IMR-90 (cell line): ENCODE data around the gene ZNF574. TPM values are rescaled to one million over a fixed set of nuclear protein-coding genes. Genes with fewer than 3 reads are reported as not detected.

ENCODE experiments used
- ATAC-seq: fragments of 200-7000 bp; cut with Tn5 transposase; 2 replicates; pipeline ENCODE4 v1.9.1; 2020; ENCODE audit warnings: low read depth, mild to moderate bottlenecking, moderate library complexity
- BruUV-seq: library from RNA; stranded (reverse); fragments of 400-500 nt; replicated peaks from 2 replicates; lab custom pipeline; 2021; lab: Mats Ljungman, UMichigan
- CTCF ChIA-PET: fragments of 300-600 bp; formaldehyde crosslinking; extraction: SDS; loops from one replicate; lab custom pipeline; 2021; ENCODE audit warnings: antibody characterized with exemption; lab: Yijun Ruan, JAX
- POLR2A ChIA-PET: fragments of 300-600 bp; sonication (Branson Sonifier 250); formaldehyde crosslinking; loops from one replicate; lab custom pipeline; 2022; ENCODE audit warnings: antibody characterized with exemption; ENCODE audit not compliant: unreplicated experiment; lab: Charles Lee
- DNase-seq: peaks from one replicate; pipeline ENCODE4 v3.0.0; 2013
- H2AFZ ChIP-seq: replicated peaks from 2 replicates; pipeline ENCODE3; 2013; ENCODE audit warnings: low read length, mild to moderate bottlenecking; ENCODE audit not compliant: poor library complexity
- H2AK5ac ChIP-seq: 2 replicates; pipeline ENCODE4 v1.6.1; 2013; ENCODE audit warnings: low read depth, low read length, inconsistent platforms
- H2AK9ac ChIP-seq: replicated peaks from 2 replicates; pipeline ENCODE3; 2013; ENCODE audit warnings: mild to moderate bottlenecking, low read depth, low read length, moderate library complexity; ENCODE audit not compliant: poor library complexity
- H2BK120ac ChIP-seq: 2 replicates; pipeline ENCODE4 v1.6.1; 2013; ENCODE audit warnings: low read depth, low read length, inconsistent platforms
- H2BK15ac ChIP-seq: 3 replicates; pipeline ENCODE4 v1.6.1; 2013; ENCODE audit warnings: low read depth, low read length, inconsistent platforms
- H2BK20ac ChIP-seq: 2 replicates; pipeline ENCODE4 v1.6.1; 2013; ENCODE audit warnings: low read depth, mild to moderate bottlenecking, inconsistent platforms, low read length, moderate library complexity
- H2BK5ac ChIP-seq: 2 replicates; pipeline ENCODE4 v1.6.1; 2013; ENCODE audit warnings: mild to moderate bottlenecking, low read depth, low read length, inconsistent platforms; ENCODE audit not compliant: poor library complexity, severe bottlenecking
- H3K14ac ChIP-seq: replicated peaks from 2 replicates; pipeline ENCODE4 v1.6.1; 2013; ENCODE audit warnings: low read depth, low read length, inconsistent platforms
- H3K18ac ChIP-seq: 2 replicates; pipeline ENCODE4 v1.6.1; 2013; ENCODE audit warnings: low read depth, low read length, control low read depth
- H3K23ac ChIP-seq: 2 replicates; pipeline ENCODE4 v1.6.1; 2013; ENCODE audit warnings: low read depth, low read length, inconsistent platforms
- H3K27ac ChIP-seq: 2 replicates; pipeline ENCODE4 v1.5.1; 2013; ENCODE audit warnings: mild to moderate bottlenecking, control low read depth, low read length; ENCODE audit not compliant: insufficient read depth
- H3K27me3 ChIP-seq: 2 replicates; pipeline ENCODE4 v1.6.1; 2013; ENCODE audit warnings: low read length; ENCODE audit not compliant: control insufficient read depth, insufficient read depth
- H3K36me3 ChIP-seq: 2 replicates; pipeline ENCODE4 v1.6.1; 2013; ENCODE audit warnings: low read length, mixed read lengths; ENCODE audit not compliant: control insufficient read depth, insufficient read depth
- H3K4ac ChIP-seq: 2 replicates; pipeline ENCODE4 v1.6.1; 2013; ENCODE audit warnings: low read depth, low read length, inconsistent platforms
- H3K4me1 ChIP-seq: 2 replicates; pipeline ENCODE4 v1.6.1; 2013; ENCODE audit warnings: low read length, mixed read lengths; ENCODE audit not compliant: control insufficient read depth, insufficient read depth
- H3K4me2 ChIP-seq: 2 replicates; pipeline ENCODE4 v1.6.1; 2013; ENCODE audit warnings: low read depth, mild to moderate bottlenecking, control low read depth, low read length, moderate library complexity
- H3K4me3 ChIP-seq: 2 replicates; pipeline ENCODE4 v1.5.1; 2013; ENCODE audit warnings: low read depth, mild to moderate bottlenecking, control low read depth, low read length, moderate library complexity; ENCODE audit not compliant: insufficient read depth
- H3K56ac ChIP-seq: 2 replicates; pipeline ENCODE4 v1.6.1; 2013; ENCODE audit warnings: low read length, inconsistent platforms; ENCODE audit not compliant: insufficient read depth; ENCODE audit errors: extremely low read depth
- H3K79me1 ChIP-seq, 2 experiments: 2 replicates each; pipeline ENCODE4 v1.6.1; 2013; ENCODE audit warnings: low read length in 2 of 2, inconsistent platforms in 1 of 2, low read depth in 1 of 2
- H3K9ac ChIP-seq: 2 replicates; pipeline ENCODE4 v1.6.1; 2013; ENCODE audit warnings: low read depth, low read length, control low read depth
- H3K9me1 ChIP-seq: 2 replicates; pipeline ENCODE4 v1.6.1; 2013; ENCODE audit warnings: low read length, inconsistent platforms; ENCODE audit not compliant: insufficient read depth
- H3K9me3 ChIP-seq: 2 replicates; pipeline ENCODE4 v1.6.1; 2013; ENCODE audit warnings: low read length; ENCODE audit not compliant: control insufficient read depth, insufficient read depth
- H4K20me1 ChIP-seq: 2 replicates; pipeline ENCODE4 v1.6.1; 2013; ENCODE audit warnings: low read length, inconsistent platforms; ENCODE audit not compliant: insufficient read depth
- H4K5ac ChIP-seq: 2 replicates; pipeline ENCODE4 v1.6.1; 2013; ENCODE audit warnings: mild to moderate bottlenecking, low read depth, low read length, control low read depth
- H4K8ac ChIP-seq, 2 experiments: 2 replicates each; pipeline ENCODE4 v1.6.1; 2013; ENCODE audit warnings: low read depth in 2 of 2, low read length in 2 of 2, control low read depth in 1 of 2, inconsistent platforms in 1 of 2
- H4K91ac ChIP-seq: 2 replicates; pipeline ENCODE4 v1.6.1; 2013; ENCODE audit warnings: low read depth, low read length, inconsistent platforms; ENCODE audit not compliant: insufficient read depth
- CEBPB ChIP-seq: IDR thresholded peaks from 2 replicates; pipeline ENCODE4 v1.6.1; 2012; ENCODE audit warnings: low read depth, low read length, improper control_type of control experiment
- MAFK ChIP-seq: IDR thresholded peaks from 2 replicates; pipeline ENCODE4 v1.6.1; 2012; ENCODE audit warnings: low read depth, low read length, improper control_type of control experiment
- POLR2A ChIP-seq: IDR thresholded peaks from 2 replicates; pipeline ENCODE4 v1.6.1; 2012; ENCODE audit warnings: mild to moderate bottlenecking, low read depth, low read length
- RAD21 ChIP-seq: IDR thresholded peaks from 2 replicates; pipeline ENCODE4 v1.6.1; 2012; ENCODE audit warnings: low read length, improper control_type of control experiment
- WGBS, 2 experiments: methylation state at CpG; one replicate each; pipeline versions ENCODE4 v1.1.5 to v1.1.7; 2013; ENCODE audit warnings: missing lambda C conversion rate in 2 of 2; ENCODE audit not compliant: insufficient read length in 1 of 2; ENCODE audit errors: extremely low coverage in 2 of 2; 5-methylcytosine and 5-hydroxymethylcytosine counted together
- dilution Hi-C: fragments of 300-500 bp; cut with HindIII; formaldehyde crosslinking; loops from one replicate; pipeline ENCODE4 v1.14.3; 2018; ENCODE audit warnings: low sequenced_read_pairs; ENCODE audit not compliant: unreplicated experiment
- in situ Hi-C: fragments of 300-500 bp; cut with MboI; formaldehyde crosslinking; loops from 3 replicates; pipeline ENCODE4 v1.14.3; 2019; ENCODE audit warnings: low sequenced_read_pairs, inconsistent platforms, mixed read lengths
- intact Hi-C: fragments of 100-400 bp; cut with micrococcal nuclease; formaldehyde crosslinking; loops from 2 replicates; pipeline ENCODE4 v1.10.0; 2022
- polyA plus RNA-seq, 3 experiments: library from polyadenylated mRNA; depleted of rRNA; stranded (reverse); fragments of >200 nt; gene quantifications; 2 replicates each; pipeline ENCODE4 v1.2.3, GENCODE V29; 2012; ENCODE audit warnings: low replicate concordance in 1 of 3
- total RNA-seq: library from RNA; depleted of rRNA; stranded (reverse); fragments of >200 nt; gene quantifications from 2 replicates; pipeline ENCODE4 v1.2.3, GENCODE V29; 2012
- TF ChIP-seq, protein P1 (sequence below): conservative IDR thresholded peaks from 2 replicates; pipeline ENCODE4 v1.5.1; 2012; ENCODE audit warnings: mild to moderate bottlenecking, low read depth, low read length, improper control_type of control experiment

Gene ZNF574
- total and polyA plus RNA-seq, 2 of the 4 experiments (the other 2 are of a cell fraction), result 8.1 to 14.1 TPM

DNA sequence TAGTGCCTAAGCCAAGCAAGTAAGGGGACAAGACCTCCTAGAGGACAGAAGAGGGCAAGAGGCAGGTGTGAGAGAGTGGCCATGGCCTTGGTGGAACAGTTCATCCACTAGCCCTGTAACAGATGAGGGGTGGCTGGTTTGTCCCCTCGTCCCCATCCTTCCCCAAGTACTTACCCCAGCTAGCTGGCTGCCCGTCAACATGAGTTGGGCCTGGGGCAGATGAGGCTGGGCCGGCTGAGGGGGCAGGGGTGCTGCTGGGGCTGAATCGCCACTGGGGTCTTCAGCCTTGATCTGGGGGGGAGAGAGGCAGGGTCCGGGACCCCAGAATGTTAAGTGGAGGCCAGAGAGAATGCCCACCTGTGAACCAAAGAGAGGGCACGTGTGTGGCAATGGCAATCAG is 41.1 kb downstream of the ZNF574 start:
- no peaks in the 10 kb centered on the region for H3K27me3 ChIP-seq
- no peak overlapping the region for H3K4me2 ChIP-seq
- dilution Hi-C loops, result no loop called here
- H3K14ac ChIP-seq, result no peak overlapping the region
- H2AFZ ChIP-seq, result no peak overlapping the region
- POLR2A ChIA-PET, result no interaction called here
- CTCF ChIA-PET, result no interaction called here
- peak overlapping the region; percentile 31; the same call in 1 of the 2 replicates for H2AK5ac ChIP-seq
- no peak overlapping the region for H3K9ac ChIP-seq
- H4K5ac ChIP-seq, result no peak overlapping the region
- peaks cover 3 to 34% of the 10 kb centered on the region in 2 experiments; a peak in 3 of 4 replicates for H3K79me1 ChIP-seq
- no TSS peak for BruUV-seq
- H3K9me1 ChIP-seq, result peaks cover 31% of the 10 kb centered on the region
- H2BK15ac ChIP-seq, result no peak overlapping the region
- peaks cover 27% of the 10 kb centered on the region for H3K4me1 ChIP-seq
- no peak overlapping the region for H4K8ac ChIP-seq
- no peak for DNase-seq
- H3K56ac ChIP-seq, result no peak overlapping the region
- H3K23ac ChIP-seq, result no peak overlapping the region
- no peak overlapping the region for H2AK9ac ChIP-seq
- H3K27ac ChIP-seq, result no peak overlapping the region
- WGBS, 2 experiments, result no CpG with 5 or more reads among the region's 6 CpGs
- in situ Hi-C loops, result loop anchor here (10.0 kb wide), 1 partner anchor 278 kb away; the partner anchor contains the start of gene CNFN
- no peak overlapping the region for H3K18ac ChIP-seq
- 0 out of 2 replicates have a peak overlapping the region, but pooled peaks have one; percentile 21 for H2BK20ac ChIP-seq
- H2BK5ac ChIP-seq, result no peak overlapping the region
- no peak for ATAC-seq
- H3K36me3 ChIP-seq, result no peaks in the 10 kb centered on the region
- no peak overlapping the region for H4K91ac ChIP-seq
- H3K4ac ChIP-seq, result no peak overlapping the region
- TF ChIP-seq CEBPB, result no peak
- TF ChIP-seq, protein P1, sequence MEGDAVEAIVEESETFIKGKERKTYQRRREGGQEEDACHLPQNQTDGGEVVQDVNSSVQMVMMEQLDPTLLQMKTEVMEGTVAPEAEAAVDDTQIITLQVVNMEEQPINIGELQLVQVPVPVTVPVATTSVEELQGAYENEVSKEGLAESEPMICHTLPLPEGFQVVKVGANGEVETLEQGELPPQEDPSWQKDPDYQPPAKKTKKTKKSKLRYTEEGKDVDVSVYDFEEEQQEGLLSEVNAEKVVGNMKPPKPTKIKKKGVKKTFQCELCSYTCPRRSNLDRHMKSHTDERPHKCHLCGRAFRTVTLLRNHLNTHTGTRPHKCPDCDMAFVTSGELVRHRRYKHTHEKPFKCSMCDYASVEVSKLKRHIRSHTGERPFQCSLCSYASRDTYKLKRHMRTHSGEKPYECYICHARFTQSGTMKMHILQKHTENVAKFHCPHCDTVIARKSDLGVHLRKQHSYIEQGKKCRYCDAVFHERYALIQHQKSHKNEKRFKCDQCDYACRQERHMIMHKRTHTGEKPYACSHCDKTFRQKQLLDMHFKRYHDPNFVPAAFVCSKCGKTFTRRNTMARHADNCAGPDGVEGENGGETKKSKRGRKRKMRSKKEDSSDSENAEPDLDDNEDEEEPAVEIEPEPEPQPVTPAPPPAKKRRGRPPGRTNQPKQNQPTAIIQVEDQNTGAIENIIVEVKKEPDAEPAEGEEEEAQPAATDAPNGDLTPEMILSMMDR, result no peak
- TF ChIP-seq POLR2A, result no peak
- no peak for TF ChIP-seq RAD21
- no peak for TF ChIP-seq MAFK
- intact Hi-C loops, result no loop called here
- H3K4me3 ChIP-seq, result no peak overlapping the region
- H2BK120ac ChIP-seq, result no peak overlapping the region
- H4K20me1 ChIP-seq, result no peaks in the 10 kb centered on the region
- no peaks in the 10 kb centered on the region for H3K9me3 ChIP-seq
